ENCODE measurements around the gene IFT172.

GRCh38 chr2:27421660-27422250 lies 67.8 kb downstream of the IFT172 start:
- TF ChIP-seq CTCF (IDR thresholded peaks at IDR 0.05; ENCODE audit: insufficient read depth, low read length, poor library complexity, severe bottlenecking), result no peak
- TF ChIP-seq EZH2phosphoT487 (conservative IDR thresholded peaks at IDR 0.05; ENCODE audit: low read length), result no peak

Measured in SU-DHL-6 (cell line).